HepG2 (cell line): ENCODE results near the gene GNL1. TPM values are rescaled to one million over a fixed set of nuclear protein-coding genes. Genes with fewer than 3 reads are reported as not detected.

ENCODE experiments used
- ATAC-seq: fragments of 200-7000 bp; cut with Tn5 transposase; 3 replicates; pipeline ENCODE4 v1.9.1; 2020; ENCODE audit warnings: mild to moderate bottlenecking, moderate library complexity
- BruUV-seq: library from RNA; stranded (reverse); fragments of 400-500 nt; replicated peaks from 2 replicates; lab custom pipeline; 2021; lab: Mats Ljungman, UMichigan
- CTCF ChIA-PET: fragments of 300-600 bp; formaldehyde crosslinking; extraction: SDS; loops from one replicate; lab custom pipeline; 2021; ENCODE audit warnings: low total read pairs, inconsistent platforms, low intra/inter-chr PET ratio; lab: Yijun Ruan, JAX
- POLR2A ChIA-PET: fragments of 350-600 bp; sonication (Branson Sonifier 250); formaldehyde crosslinking; loops from one replicate; lab custom pipeline; 2020; ENCODE audit warnings: antibody characterized with exemption, inconsistent platforms; lab: Yijun Ruan, JAX
- DNase-seq: peaks from one replicate; pipeline ENCODE4 v3.0.0-alpha.2; 2015; ENCODE audit warnings: low spot score
- FAIRE-seq: peaks from 3 replicates; lab custom pipeline; 2011; peaks lifted over from hg19 to GRCh38; lab: Jason Lieb, UNC
- H2AFZ ChIP-seq: one replicate; pipeline ENCODE4 v1.6.1; 2011; ENCODE audit warnings: low read length, inconsistent platforms
- H3K27ac ChIP-seq: fragments of 300-600 bp; 3 replicates; pipeline ENCODE4 v1.8.0; 2011; ENCODE audit warnings: mixed run types, mild to moderate bottlenecking, mixed read lengths, low read length, inconsistent platforms; ENCODE audit not compliant: insufficient read depth; ENCODE audit errors: extremely low read length
- H3K27me3 ChIP-seq, 2 experiments: fragments of 200-600 bp in 1 of 2; 2 replicates in 1 of 2; 3 replicates in 1 of 2; pipeline versions ENCODE4 v1.6.0 to v1.8.0; 2011; ENCODE audit warnings: low read length in 2 of 2, mild to moderate bottlenecking in 2 of 2, moderate library complexity in 2 of 2, inconsistent platforms in 1 of 2; ENCODE audit not compliant: insufficient read depth in 2 of 2, control insufficient read depth in 1 of 2
- H3K36me3 ChIP-seq, 2 experiments: fragments of 200-600 bp in 1 of 2; replicated peaks in 1 of 2; 2 replicates in 1 of 2; 3 replicates in 1 of 2; pipeline versions ENCODE4 v1.5.1 to v1.8.0; 2011; ENCODE audit warnings: low read length in 2 of 2, inconsistent platforms in 1 of 2; ENCODE audit not compliant: insufficient read depth in 2 of 2, control insufficient read depth in 1 of 2
- H3K4me1 ChIP-seq: 2 replicates; pipeline ENCODE4 v1.5.1; 2012; ENCODE audit warnings: low read length, inconsistent platforms; ENCODE audit not compliant: insufficient read depth
- H3K4me2 ChIP-seq: 2 replicates; pipeline ENCODE4 v1.6.0; 2011; ENCODE audit warnings: low read depth, low read length, inconsistent platforms
- H3K4me3 ChIP-seq, 3 experiments: fragments of 200-600 bp in 1 of 3; sonication (generic), shearing (Covaris generic) in 1 of 3; replicated peaks in 1 of 3; 2 replicates each; pipeline ENCODE4 v1.5.1; 2011 to 2016; ENCODE audit warnings: low read length in 3 of 3, inconsistent platforms in 2 of 3, low read depth in 2 of 3, mild to moderate bottlenecking in 2 of 3, control low read depth in 1 of 3, mixed read lengths in 1 of 3; ENCODE audit not compliant: insufficient read depth in 1 of 3
- H3K79me2 ChIP-seq: one replicate; pipeline ENCODE4 v1.6.1; 2011; ENCODE audit warnings: low read length, inconsistent platforms; ENCODE audit not compliant: insufficient read depth
- H3K9ac ChIP-seq: 2 replicates; pipeline ENCODE4 v1.6.0; 2011; ENCODE audit warnings: mild to moderate bottlenecking, low read depth, low read length, inconsistent platforms; ENCODE audit not compliant: insufficient read depth
- H3K9me3 ChIP-seq: 2 replicates; pipeline ENCODE4 v1.5.1; 2012; ENCODE audit warnings: mild to moderate bottlenecking, low read length
- H4K20me1 ChIP-seq: 2 replicates; pipeline ENCODE4 v1.6.0; 2011; ENCODE audit warnings: inconsistent platforms, mild to moderate bottlenecking, low read length, moderate library complexity; ENCODE audit not compliant: insufficient read depth
- ATRX ChIP-seq: sonication (generic); formaldehyde crosslinking; IDR thresholded peaks from 2 replicates; pipeline ENCODE4 v1.4.0; 2020; ENCODE audit warnings: missing genetic modification reagents, borderline replicate concordance
- BRD4 ChIP-seq: sonication (generic); formaldehyde crosslinking; IDR thresholded peaks from 2 replicates; pipeline ENCODE4 v1.4.0; 2020; ENCODE audit warnings: missing genetic modification reagents
- CHCHD3 ChIP-seq: sonication (generic); formaldehyde crosslinking; IDR thresholded peaks from 2 replicates; pipeline ENCODE4 v1.8.0; 2022; ENCODE audit warnings: mild to moderate bottlenecking, missing genetic modification reagents, moderate library complexity
- HMG20B ChIP-seq: conservative IDR thresholded peaks from 2 replicates; pipeline ENCODE4 v1.6.1; 2016; ENCODE audit warnings: missing genetic modification reagents, missing compliant biosample characterization
- POLR2AphosphoS5 ChIP-seq: IDR thresholded peaks from 2 replicates; pipeline ENCODE4 v1.6.1; 2012; ENCODE audit warnings: low read depth, low read length
- RFXANK ChIP-seq: IDR thresholded peaks from 2 replicates; pipeline ENCODE4 v1.6.1; 2016
- ZBTB43 ChIP-seq: sonication (generic); formaldehyde crosslinking; conservative IDR thresholded peaks from 2 replicates; pipeline ENCODE4 v1.4.0; 2020; ENCODE audit warnings: missing genetic modification reagents
- ZNF138 ChIP-seq: sonication (generic); formaldehyde crosslinking; IDR thresholded peaks from 2 replicates; pipeline ENCODE4 v1.5.0; 2020; ENCODE audit warnings: mild to moderate bottlenecking, low read depth, missing genetic modification reagents
- ZNF343 ChIP-seq: sonication (generic); formaldehyde crosslinking; IDR thresholded peaks from 2 replicates; pipeline ENCODE4 v1.4.0; 2020; ENCODE audit warnings: mild to moderate bottlenecking, missing genetic modification reagents
- WGBS: methylation state at CpG from one replicate; pipeline ENCODE4 v1.1.6; 2017; ENCODE audit warnings: low lambda C conversion rate; 5-methylcytosine and 5-hydroxymethylcytosine counted together
- in situ Hi-C: cut with HindIII; loops from 2 replicates; pipeline ENCODE4 v1.10.0; 2017; ENCODE audit warnings: low pct_unique_long_range_greater_than_20kb; ENCODE audit not compliant: extremely low pct_ligation_motif_present
- intact Hi-C: fragments of 100-400 bp; cut with micrococcal nuclease; formaldehyde crosslinking; loops from one replicate; pipeline ENCODE4 v1.10.0; 2022; ENCODE audit not compliant: unreplicated experiment
- polyA plus RNA-seq, 8 experiments: library from polyadenylated mRNA; depleted of rRNA in 3 of 8; stranded (reverse) in 7 of 8; unstranded in 1 of 8; fragments of >200 nt; fragmentation: Illumina TruSeq in 4 of 8; extraction: Trizol in 4 of 8; gene quantifications; 2 replicates each; pipeline versions ENCODE4 v1.2.1 to v1.2.3, GENCODE V29; 2011 to 2016; ENCODE audit warnings: low read depth in 4 of 8, missing spikeins in 1 of 8, mixed read lengths in 1 of 8; ENCODE audit not compliant: insufficient read depth in 1 of 8
- total RNA-seq, 5 experiments: library from RNA; depleted of rRNA; stranded (reverse); fragments of >200 nt; fragmentation: Illumina TruSeq; extraction: Trizol; gene quantifications; 2 replicates each; pipeline ENCODE4 v1.2.3, GENCODE V29; 2016; ENCODE audit warnings: low read depth in 1 of 5
- TF ChIP-seq, protein P1 (sequence below): sonication (generic); formaldehyde crosslinking; IDR thresholded peaks from 2 replicates; pipeline ENCODE4 v1.5.0; 2020; ENCODE audit warnings: mild to moderate bottlenecking, missing genetic modification reagents, moderate library complexity
- TF ChIP-seq, protein P2 (sequence below): sonication (generic); formaldehyde crosslinking; IDR thresholded peaks from 2 replicates; pipeline ENCODE4 v1.8.1; 2023; ENCODE audit warnings: mild to moderate bottlenecking, missing genetic modification reagents
- TF ChIP-seq, protein P3 (sequence below): sonication (generic); formaldehyde crosslinking; IDR thresholded peaks from 2 replicates; pipeline ENCODE4 v1.4.0; 2020; ENCODE audit warnings: mild to moderate bottlenecking, missing genetic modification reagents

The GNL1 gene
- total and polyA plus RNA-seq, 2 of the 13 experiments (the other 11 are each of a cell fraction or from before 2014, with no cell fraction given): 35.0 to 55.6 TPM

DNA sequence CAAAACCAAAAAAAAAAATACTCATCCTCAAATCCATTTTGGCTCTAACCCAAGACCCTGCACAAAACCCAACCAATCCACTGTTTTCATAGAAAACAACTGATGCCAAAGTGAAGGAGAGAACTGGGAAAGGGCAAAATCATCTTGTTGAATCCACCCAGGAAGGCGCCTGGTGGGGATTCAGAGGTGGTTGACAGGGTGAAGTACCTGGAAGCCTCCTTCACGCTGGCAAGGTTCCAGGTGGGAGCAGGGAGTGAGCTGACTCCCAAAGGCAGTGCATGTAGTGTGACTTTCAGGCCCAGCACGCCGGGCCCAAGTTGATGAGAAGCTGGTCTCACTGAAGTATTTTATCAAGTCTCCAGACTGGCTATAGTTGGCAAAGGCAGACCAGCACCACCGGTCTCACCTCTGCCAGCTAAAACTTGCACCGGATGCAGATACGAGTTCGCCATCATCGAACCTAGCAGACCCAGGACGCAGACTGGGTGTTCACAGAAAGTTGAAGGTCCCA, 44.2 kb upstream of the GNL1 start:
- ATAC-seq (no peak), DNase-seq (no peak), FAIRE-seq (no peak)
- Histone ChIP-seq H3K4me2 (no peak overlapping the region), H3K9me3 (no peaks in the 10 kb centered on the region), H3K4me3 (no peak overlapping the region), H3K27ac (no peak overlapping the region), H3K27me3 (no peaks in the 10 kb centered on the region), H2AFZ (no peak overlapping the region), H4K20me1 (no peaks in the 10 kb centered on the region), H3K36me3 (peaks cover 38 to 44% of the 10 kb centered on the region in 2 experiments), H3K9ac (no peak overlapping the region), H3K4me1 (no peaks in the 10 kb centered on the region), H3K79me2 (no peaks in the 10 kb centered on the region)
- WGBS: 94% methylated on average over 10 of the region's 10 CpGs
- in situ Hi-C loops (loop anchor here (5.0 kb wide), 1 partner anchor 118 kb away; no protein-coding TSS in a partner anchor), intact Hi-C loops (no loop called here)
- BruUV-seq: no TSS peak
- CTCF ChIA-PET: no interaction called here
- POLR2A ChIA-PET: interaction anchor here (0.8 to 10.8 kb wide), 10 partner anchors 8 to 130 kb away, joined by 3 to 172 read pairs (median 5); partner anchors contain the start of gene DHX16
- TF ChIP-seq RFXANK (no peak), ATRX (no peak), HMG20B (CRISPR knock-in tag) (no peak), BRD4 (CRISPR knock-in tag) (no peak), POLR2AphosphoS5 (peak; percentile 49; the same call in 1 of the 2 replicates), ZBTB43 (CRISPR knock-in tag) (no peak), ZNF138 (CRISPR knock-in tag) (no peak), ZNF343 (CRISPR knock-in tag) (no peak), CHCHD3 (CRISPR knock-in tag) (no peak)
- TF ChIP-seq, protein P1, sequence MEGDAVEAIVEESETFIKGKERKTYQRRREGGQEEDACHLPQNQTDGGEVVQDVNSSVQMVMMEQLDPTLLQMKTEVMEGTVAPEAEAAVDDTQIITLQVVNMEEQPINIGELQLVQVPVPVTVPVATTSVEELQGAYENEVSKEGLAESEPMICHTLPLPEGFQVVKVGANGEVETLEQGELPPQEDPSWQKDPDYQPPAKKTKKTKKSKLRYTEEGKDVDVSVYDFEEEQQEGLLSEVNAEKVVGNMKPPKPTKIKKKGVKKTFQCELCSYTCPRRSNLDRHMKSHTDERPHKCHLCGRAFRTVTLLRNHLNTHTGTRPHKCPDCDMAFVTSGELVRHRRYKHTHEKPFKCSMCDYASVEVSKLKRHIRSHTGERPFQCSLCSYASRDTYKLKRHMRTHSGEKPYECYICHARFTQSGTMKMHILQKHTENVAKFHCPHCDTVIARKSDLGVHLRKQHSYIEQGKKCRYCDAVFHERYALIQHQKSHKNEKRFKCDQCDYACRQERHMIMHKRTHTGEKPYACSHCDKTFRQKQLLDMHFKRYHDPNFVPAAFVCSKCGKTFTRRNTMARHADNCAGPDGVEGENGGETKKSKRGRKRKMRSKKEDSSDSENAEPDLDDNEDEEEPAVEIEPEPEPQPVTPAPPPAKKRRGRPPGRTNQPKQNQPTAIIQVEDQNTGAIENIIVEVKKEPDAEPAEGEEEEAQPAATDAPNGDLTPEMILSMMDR: no peak
- TF ChIP-seq, protein P2, sequence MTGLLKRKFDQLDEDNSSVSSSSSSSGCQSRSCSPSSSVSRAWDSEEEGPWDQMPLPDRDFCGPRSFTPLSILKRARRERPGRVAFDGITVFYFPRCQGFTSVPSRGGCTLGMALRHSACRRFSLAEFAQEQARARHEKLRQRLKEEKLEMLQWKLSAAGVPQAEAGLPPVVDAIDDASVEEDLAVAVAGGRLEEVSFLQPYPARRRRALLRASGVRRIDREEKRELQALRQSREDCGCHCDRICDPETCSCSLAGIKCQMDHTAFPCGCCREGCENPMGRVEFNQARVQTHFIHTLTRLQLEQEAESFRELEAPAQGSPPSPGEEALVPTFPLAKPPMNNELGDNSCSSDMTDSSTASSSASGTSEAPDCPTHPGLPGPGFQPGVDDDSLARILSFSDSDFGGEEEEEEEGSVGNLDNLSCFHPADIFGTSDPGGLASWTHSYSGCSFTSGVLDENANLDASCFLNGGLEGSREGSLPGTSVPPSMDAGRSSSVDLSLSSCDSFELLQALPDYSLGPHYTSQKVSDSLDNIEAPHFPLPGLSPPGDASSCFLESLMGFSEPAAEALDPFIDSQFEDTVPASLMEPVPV: no peak
- TF ChIP-seq, protein P3, sequence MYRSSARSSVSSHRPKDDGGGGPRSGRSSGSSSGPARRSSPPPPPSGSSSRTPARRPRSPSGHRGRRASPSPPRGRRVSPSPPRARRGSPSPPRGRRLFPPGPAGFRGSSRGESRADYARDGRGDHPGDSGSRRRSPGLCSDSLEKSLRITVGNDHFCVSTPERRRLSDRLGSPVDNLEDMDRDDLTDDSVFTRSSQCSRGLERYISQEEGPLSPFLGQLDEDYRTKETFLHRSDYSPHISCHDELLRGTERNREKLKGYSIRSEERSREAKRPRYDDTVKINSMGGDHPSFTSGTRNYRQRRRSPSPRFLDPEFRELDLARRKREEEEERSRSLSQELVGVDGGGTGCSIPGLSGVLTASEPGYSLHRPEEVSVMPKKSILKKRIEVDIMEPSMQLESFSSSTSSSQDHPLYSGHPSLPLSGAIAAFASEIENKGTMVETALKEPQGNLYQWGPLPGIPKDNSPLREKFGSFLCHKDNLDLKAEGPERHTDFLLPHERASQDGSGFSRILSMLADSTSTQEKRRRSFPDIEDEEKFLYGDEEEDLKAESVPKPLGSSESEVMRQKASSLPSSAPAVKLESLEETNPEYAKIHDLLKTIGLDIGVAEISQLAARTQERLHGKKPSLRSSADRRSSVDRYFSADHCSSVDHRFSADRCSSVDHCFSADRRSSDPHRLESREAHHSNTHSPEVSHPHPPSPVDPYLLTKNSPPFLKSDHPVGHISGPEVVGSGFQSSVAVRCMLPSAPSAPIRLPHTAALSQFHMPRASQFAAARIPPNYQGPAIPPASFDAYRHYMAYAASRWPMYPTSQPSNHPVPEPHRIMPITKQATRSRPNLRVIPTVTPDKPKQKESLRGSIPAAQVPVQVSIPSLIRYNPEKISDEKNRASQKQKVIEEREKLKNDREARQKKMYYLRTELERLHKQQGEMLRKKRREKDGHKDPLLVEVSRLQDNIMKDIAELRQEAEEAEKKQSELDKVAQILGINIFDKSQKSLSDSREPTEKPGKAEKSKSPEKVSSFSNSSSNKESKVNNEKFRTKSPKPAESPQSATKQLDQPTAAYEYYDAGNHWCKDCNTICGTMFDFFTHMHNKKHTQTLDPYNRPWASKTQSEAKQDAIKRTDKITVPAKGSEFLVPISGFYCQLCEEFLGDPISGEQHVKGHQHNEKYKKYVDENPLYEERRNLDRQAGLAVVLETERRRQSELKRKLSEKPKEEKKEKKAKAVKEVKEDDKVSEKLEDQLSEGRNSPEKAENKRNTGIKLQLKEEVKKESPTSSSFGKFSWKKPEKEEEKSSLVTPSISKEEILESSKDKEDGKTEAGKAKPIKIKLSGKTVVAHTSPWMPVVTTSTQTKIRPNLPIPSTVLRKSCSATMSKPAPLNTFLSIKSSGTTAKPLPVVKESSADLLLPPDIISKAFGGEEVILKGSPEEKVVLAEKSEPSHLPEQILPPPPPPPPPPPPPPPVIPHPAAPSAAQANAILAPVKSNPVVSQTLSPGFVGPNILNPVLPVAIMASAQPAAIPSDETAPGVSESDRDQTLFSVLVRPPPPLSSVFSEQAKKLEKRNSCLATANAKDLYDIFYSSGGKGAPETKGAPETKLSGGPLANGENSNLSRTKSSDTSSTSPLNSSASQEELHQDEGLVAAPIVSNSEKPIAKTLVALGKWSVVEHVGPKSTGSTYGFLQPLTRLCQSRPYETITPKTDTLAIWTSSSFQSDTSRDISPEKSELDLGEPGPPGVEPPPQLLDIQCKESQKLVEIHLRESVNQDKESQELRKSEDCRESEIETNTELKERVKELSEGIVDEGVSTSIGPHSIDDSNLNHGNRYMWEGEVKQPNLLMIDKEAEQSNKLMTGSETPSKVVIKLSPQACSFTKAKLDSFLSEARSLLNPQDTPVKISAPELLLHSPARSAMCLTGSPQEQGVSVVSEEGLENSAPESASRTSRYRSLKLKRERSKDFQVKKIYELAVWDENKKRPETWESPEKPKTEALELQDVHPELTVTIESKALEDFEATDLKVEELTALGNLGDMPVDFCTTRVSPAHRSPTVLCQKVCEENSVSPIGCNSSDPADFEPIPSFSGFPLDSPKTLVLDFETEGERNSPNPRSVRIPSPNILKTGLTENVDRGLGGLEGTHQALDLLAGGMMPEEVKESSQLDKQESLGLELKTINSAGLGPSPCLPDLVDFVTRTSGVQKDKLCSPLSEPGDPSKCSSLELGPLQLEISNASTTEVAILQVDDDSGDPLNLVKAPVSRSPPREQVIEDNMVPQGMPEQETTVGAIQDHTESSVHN (CRISPR knock-in tag): no peak
